ENCODE data around the gene IER5. TPM values are rescaled to one million over a fixed set of nuclear protein-coding genes. Genes with fewer than 3 reads are reported as not detected.

IER5 gene
- total RNA-seq, 2 donors from 2014 or later = 13.2 to 21.2 TPM

GRCh38 chr1:181105134-181106021 lies 16.9 kb downstream of the IER5 start:
- Histone ChIP-seq H3K36me3 (ENCODE audit: control insufficient read depth, insufficient read depth, low read length) (no peaks in the 10 kb centered on the region), H3K9ac (ENCODE audit: extremely low read depth, low read length, poor library complexity, severe bottlenecking) (peak overlapping the region; percentile 76), H3K27me3 (ENCODE audit: control insufficient read depth, insufficient read depth, low read length, poor library complexity, severe bottlenecking) (peaks cover 44% of the 10 kb centered on the region), H3K4me1 (ENCODE audit: control insufficient read depth, insufficient read depth, low read length) (peaks cover 13% of the 10 kb centered on the region), H3K27ac (ENCODE audit: low read depth, low read length) (peak overlapping the region; percentile 98), H3K9me3 (ENCODE audit: control insufficient read depth, low read length) (no peaks in the 10 kb centered on the region), H3K4me3 (ENCODE audit: low read length) (peak overlapping the region; percentile 78)
- peak overlapping the region; percentile 23 for H3K27ac Mint-ChIP-seq
- WGBS, 2 experiments (ENCODE audit: insufficient coverage in 1 of 2, insufficient read length in 1 of 2) = 1 to 4% methylated on average over 32 to 104 of the region's 104 CpGs
- TF ChIP-seq CTCF (conservative IDR thresholded peaks at IDR 0.05) = no peak
- no peaks in the 10 kb centered on the region for H3K9me3 Mint-ChIP-seq
- H3K4me1 Mint-ChIP-seq = peaks cover 60% of the 10 kb centered on the region
- H3K4me3 Mint-ChIP-seq = peak overlapping the region; percentile 77
- H3K36me3 Mint-ChIP-seq (ENCODE audit: low read depth) = no peaks in the 10 kb centered on the region
- peak; percentile 95 for DNase-seq
- H3K27me3 Mint-ChIP-seq (ENCODE audit: insufficient read depth) = peaks cover 59% of the 10 kb centered on the region

DNA sequence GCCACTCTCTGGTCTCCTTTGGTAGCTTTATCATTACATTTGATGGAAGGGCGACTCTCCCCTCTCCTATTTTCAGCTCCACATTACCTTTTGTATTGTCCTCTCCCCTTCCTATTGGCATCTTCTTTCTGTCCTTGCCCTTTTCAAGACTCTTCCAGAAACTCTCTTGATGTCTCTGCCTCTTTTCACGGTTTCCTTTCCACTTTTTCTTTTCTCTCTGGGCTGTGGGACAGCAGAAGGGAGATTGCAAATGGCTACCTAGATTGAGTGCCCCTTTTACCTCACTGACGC lies 17.5 kb downstream of the IER5 start:
- Histone ChIP-seq H3K27ac (ENCODE audit: low read depth, low read length) (peak overlapping the region; percentile 96), H3K4me1 (ENCODE audit: control insufficient read depth, insufficient read depth, low read length) (peaks cover 13% of the 10 kb centered on the region), H3K4me3 (ENCODE audit: low read length) (no peak overlapping the region), H3K27me3 (ENCODE audit: control insufficient read depth, insufficient read depth, low read length, poor library complexity, severe bottlenecking) (peaks cover 45% of the 10 kb centered on the region), H3K9ac (ENCODE audit: extremely low read depth, low read length, poor library complexity, severe bottlenecking) (peak overlapping the region; percentile 32), H3K9me3 (ENCODE audit: control insufficient read depth, low read length) (no peaks in the 10 kb centered on the region), H3K36me3 (ENCODE audit: control insufficient read depth, insufficient read depth, low read length) (no peaks in the 10 kb centered on the region)
- H3K36me3 Mint-ChIP-seq (ENCODE audit: low read depth) = no peaks in the 10 kb centered on the region
- no peak for DNase-seq
- peaks cover 59% of the 10 kb centered on the region for H3K4me1 Mint-ChIP-seq
- peaks cover 64% of the 10 kb centered on the region for H3K27me3 Mint-ChIP-seq (ENCODE audit: insufficient read depth)
- WGBS, 2 experiments (ENCODE audit: insufficient coverage in 1 of 2, insufficient read length in 1 of 2) = 64 to 72% methylated on average over 3 of the region's 3 CpGs
- H3K9me3 Mint-ChIP-seq = no peaks in the 10 kb centered on the region
- peak overlapping the region; percentile 23 for H3K27ac Mint-ChIP-seq
- peak overlapping the region; percentile 77 for H3K4me3 Mint-ChIP-seq
- TF ChIP-seq CTCF (conservative IDR thresholded peaks at IDR 0.05) = no peak

DNA sequence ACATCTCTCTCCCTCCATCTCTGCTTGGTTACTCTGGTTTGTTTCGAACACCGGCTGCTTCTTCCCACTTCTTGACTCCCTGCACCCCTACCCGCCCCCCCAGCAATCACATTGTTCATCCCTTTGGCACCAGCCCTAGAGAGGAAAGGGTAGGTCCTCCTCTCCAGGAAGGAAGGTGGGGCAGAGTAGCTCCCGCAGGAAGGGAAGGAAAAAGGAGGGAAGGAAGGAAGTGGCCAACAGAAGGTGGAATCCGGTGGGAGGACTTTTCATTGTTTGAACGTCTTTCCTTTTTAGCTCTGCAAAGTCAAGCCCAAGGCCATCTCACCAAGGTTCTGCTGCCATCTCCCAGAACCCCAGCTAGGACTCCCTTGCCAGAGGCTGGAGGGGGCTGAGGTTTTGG lies 18.0 kb downstream of the IER5 start:
- Histone ChIP-seq H3K27ac (ENCODE audit: low read depth, low read length) (peak overlapping the region; percentile 96), H3K4me1 (ENCODE audit: control insufficient read depth, insufficient read depth, low read length) (peaks cover 13% of the 10 kb centered on the region), H3K9ac (ENCODE audit: extremely low read depth, low read length, poor library complexity, severe bottlenecking) (no peak overlapping the region), H3K4me3 (ENCODE audit: low read length) (no peak overlapping the region), H3K9me3 (ENCODE audit: control insufficient read depth, low read length) (no peaks in the 10 kb centered on the region), H3K36me3 (ENCODE audit: control insufficient read depth, insufficient read depth, low read length) (no peaks in the 10 kb centered on the region), H3K27me3 (ENCODE audit: control insufficient read depth, insufficient read depth, low read length, poor library complexity, severe bottlenecking) (peaks cover 45% of the 10 kb centered on the region)
- H3K27ac Mint-ChIP-seq = no peak overlapping the region
- H3K4me3 Mint-ChIP-seq = peak overlapping the region; percentile 77
- 50 to 81% methylated on average over 1 to 6 of the region's 6 CpGs for WGBS, 2 experiments (ENCODE audit: insufficient coverage in 1 of 2, insufficient read length in 1 of 2)
- peak; percentile 38 for DNase-seq
- H3K27me3 Mint-ChIP-seq (ENCODE audit: insufficient read depth) = peaks cover 69% of the 10 kb centered on the region
- H3K36me3 Mint-ChIP-seq (ENCODE audit: low read depth) = no peaks in the 10 kb centered on the region
- H3K4me1 Mint-ChIP-seq = peaks cover 59% of the 10 kb centered on the region
- no peaks in the 10 kb centered on the region for H3K9me3 Mint-ChIP-seq
- no peak for TF ChIP-seq CTCF (conservative IDR thresholded peaks at IDR 0.05)
